ENCODE results near the gene PROX2. TPM values are rescaled to one million over a fixed set of nuclear protein-coding genes. Genes with fewer than 3 reads are reported as not detected.

The PROX2 gene
- total and polyA plus RNA-seq, 2 experiments from 2014 or later, result 0.05 TPM; not detected in 1

DNA sequence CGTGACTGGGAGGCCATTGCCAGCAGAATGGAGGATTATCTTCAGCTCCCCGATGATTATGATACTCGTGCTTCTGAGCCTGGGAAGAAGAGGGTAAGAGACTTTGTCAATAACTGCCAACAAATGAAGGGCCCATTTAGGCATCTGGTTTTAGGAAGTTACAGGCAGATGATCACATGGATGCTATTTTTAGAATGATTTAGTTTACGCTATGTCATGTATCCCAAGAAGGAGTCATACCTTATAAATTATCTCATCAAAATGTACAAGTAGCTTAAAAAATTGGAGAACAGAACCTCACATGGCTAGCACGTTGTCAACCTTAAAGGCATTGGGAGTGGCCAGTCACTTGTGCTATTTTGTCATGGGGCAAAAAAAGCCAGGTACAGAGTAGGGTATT is 46.7 kb downstream of the PROX2 start:
- H3F3A ChIP-seq (ENCODE audit: insufficient read depth), result peaks cover 6% of the 10 kb centered on the region
- peaks cover 8% of the 10 kb centered on the region for H3K79me2 ChIP-seq (ENCODE audit: insufficient read depth)
- 20 to 22% methylated on average over 5 of the region's 5 CpGs for WGBS, 2 experiments (ENCODE audit: low coverage in 1 of 2, low lambda C conversion rate in 2 of 2, missing lambda C conversion rate in 2 of 2)
- no peaks in the 10 kb centered on the region for H3K27me3 ChIP-seq (replicated peaks; ENCODE audit: insufficient read depth)
- no peaks in the 10 kb centered on the region; the same call in 1 of the 2 replicates for H4K20me1 ChIP-seq (ENCODE audit: insufficient read depth)
- H3K36me3 ChIP-seq (ENCODE audit: low read depth), result peaks cover 30% of the 10 kb centered on the region
- no peak overlapping the region for H3K9ac ChIP-seq
- peaks cover 14% of the 10 kb centered on the region for H3K4me1 ChIP-seq (ENCODE audit: insufficient read depth)
- peak; percentile 35 for DNase-seq
- no peaks in the 10 kb centered on the region for H3K9me3 ChIP-seq (ENCODE audit: low read depth)
- no peak overlapping the region for H2AFZ ChIP-seq
- H3K4me2 ChIP-seq (ENCODE audit: unreplicated experiment), result no peak overlapping the region
- no peak overlapping the region for H3K4me3 ChIP-seq
- H3K27ac ChIP-seq, result no peak overlapping the region
- TF ChIP-seq EZH2phosphoT487 (IDR thresholded peaks at IDR 0.05; ENCODE audit: insufficient read depth, low read depth) (no peak), EZH2 (IDR thresholded peaks at IDR 0.05; ENCODE audit: insufficient read depth, poor library complexity, severe bottlenecking) (no peak)
- no peaks in the 10 kb centered on the region for H3K9me2 ChIP-seq (ENCODE audit: insufficient read depth)
- in situ Hi-C loops (cut with MboI), result no loop called here

DNA sequence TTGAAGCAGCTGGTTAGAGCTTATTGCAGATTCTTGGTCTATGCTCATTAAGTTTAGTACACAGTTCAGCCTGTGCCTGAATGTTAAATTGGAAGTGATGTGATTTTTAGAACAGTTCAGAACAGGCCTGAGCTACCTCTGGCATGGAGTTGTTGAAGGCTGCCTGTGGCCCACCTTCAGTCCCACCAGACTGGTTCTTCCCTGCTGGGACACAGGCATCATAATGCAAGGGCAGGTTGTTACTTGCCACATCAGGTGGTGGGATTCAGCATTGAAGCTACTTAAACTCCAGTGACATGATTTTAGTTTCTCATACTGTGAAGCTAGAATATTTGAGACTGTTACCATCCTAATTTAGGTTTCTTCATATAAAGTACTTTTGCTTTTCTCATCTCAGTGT is 49.4 kb downstream of the PROX2 start:
- in situ Hi-C loops (cut with MboI), result no loop called here

More for the DNA sequence above, 49.4 kb downstream of the PROX2 start:
- Histone ChIP-seq H3K9ac (no peak overlapping the region), H3K9me3 (ENCODE audit: low read depth) (no peaks in the 10 kb centered on the region), H4K20me1 (ENCODE audit: insufficient read depth) (no peaks in the 10 kb centered on the region; the same call in 1 of the 2 replicates), H3K36me3 (ENCODE audit: low read depth) (peaks cover 36% of the 10 kb centered on the region), H3K4me2 (ENCODE audit: unreplicated experiment) (no peak overlapping the region), H3K79me2 (ENCODE audit: insufficient read depth) (peaks cover 8% of the 10 kb centered on the region), H3K27me3 (replicated peaks; ENCODE audit: insufficient read depth) (no peaks in the 10 kb centered on the region), H3K27ac (no peak overlapping the region), H3K4me1 (ENCODE audit: insufficient read depth) (peaks cover 14% of the 10 kb centered on the region), H3K9me2 (ENCODE audit: insufficient read depth) (no peaks in the 10 kb centered on the region), H3K4me3 (no peak overlapping the region), H3F3A (ENCODE audit: insufficient read depth) (peaks cover 6% of the 10 kb centered on the region), H2AFZ (no peak overlapping the region)
- no peak for DNase-seq
- TF ChIP-seq EZH2phosphoT487 (IDR thresholded peaks at IDR 0.05; ENCODE audit: insufficient read depth, low read depth) (no peak), EZH2 (IDR thresholded peaks at IDR 0.05; ENCODE audit: insufficient read depth, poor library complexity, severe bottlenecking) (no peak)

Other genes with a start within 250 kb of the PROX2 start
- 21.0 and 25.6 TPM in 2 replicates for gene AREL1, start 163.1 kb downstream of the PROX2 start, total RNA-seq (2014; rRNA removed; shearing (Covaris generic))
- gene AREL1, start 163.1 kb downstream of the PROX2 start, polyA plus RNA-seq (2016; fragmentation: Nextera tagmentation; extraction: Ambion mirVana), result 12.9 and 14.2 TPM in 2 replicates
- 28.7 and 39.2 TPM in 2 replicates for gene FCF1, start 163.0 kb downstream of the PROX2 start, total RNA-seq (2014; rRNA removed; shearing (Covaris generic))
- 24.3 and 26.0 TPM in 2 replicates for gene FCF1, start 163.0 kb downstream of the PROX2 start, polyA plus RNA-seq (2016; fragmentation: Nextera tagmentation; extraction: Ambion mirVana)
- 19.3 and 40.0 TPM in 2 replicates for gene YLPM1, start 112.8 kb downstream of the PROX2 start, total RNA-seq (2014; rRNA removed; shearing (Covaris generic))
- 15.9 and 16.8 TPM in 2 replicates for gene YLPM1, start 112.8 kb downstream of the PROX2 start, polyA plus RNA-seq (2016; fragmentation: Nextera tagmentation; extraction: Ambion mirVana)
- 60.8 and 88.1 TPM in 2 replicates for gene DLST, start 5.8 kb upstream of the PROX2 start, total RNA-seq (2014; rRNA removed; shearing (Covaris generic))
- 11.8 and 12.4 TPM in 2 replicates for gene DLST, start 5.8 kb upstream of the PROX2 start, polyA plus RNA-seq (2016; fragmentation: Nextera tagmentation; extraction: Ambion mirVana)
- 0.38 and 1.4 TPM in 2 replicates for gene RPS6KL1, start 47.1 kb upstream of the PROX2 start, total RNA-seq (2014; rRNA removed; shearing (Covaris generic))
- 0.23 TPM in 1 of 2 replicates, not detected in the other for gene RPS6KL1, start 47.1 kb upstream of the PROX2 start, polyA plus RNA-seq (2016; fragmentation: Nextera tagmentation; extraction: Ambion mirVana)
- gene PGF, start 79.5 kb upstream of the PROX2 start, total RNA-seq (2014; rRNA removed; shearing (Covaris generic)), result 1.5 and 1.8 TPM in 2 replicates
- 1.1 and 2.1 TPM in 2 replicates for gene PGF, start 79.5 kb upstream of the PROX2 start, polyA plus RNA-seq (2016; fragmentation: Nextera tagmentation; extraction: Ambion mirVana)
- gene EIF2B2, start 126.8 kb upstream of the PROX2 start, total RNA-seq (2014; rRNA removed; shearing (Covaris generic)), result 18.6 and 40.6 TPM in 2 replicates
- gene EIF2B2, start 126.8 kb upstream of the PROX2 start, polyA plus RNA-seq (2016; fragmentation: Nextera tagmentation; extraction: Ambion mirVana), result 50.2 and 55.0 TPM in 2 replicates
- 12.3 and 19.9 TPM in 2 replicates for gene MLH3, start 175.3 kb upstream of the PROX2 start, total RNA-seq (2014; rRNA removed; shearing (Covaris generic))
- 7.3 and 10.8 TPM in 2 replicates for gene MLH3, start 175.3 kb upstream of the PROX2 start, polyA plus RNA-seq (2016; fragmentation: Nextera tagmentation; extraction: Ambion mirVana)
- gene ACYP1, start 187.9 kb upstream of the PROX2 start, total RNA-seq (2014; rRNA removed; shearing (Covaris generic)), result 5.7 and 7.3 TPM in 2 replicates
- 18.0 and 19.3 TPM in 2 replicates for gene ACYP1, start 187.9 kb upstream of the PROX2 start, polyA plus RNA-seq (2016; fragmentation: Nextera tagmentation; extraction: Ambion mirVana)
- 2.8 and 5.3 TPM in 2 replicates for gene ZC2HC1C, start 193.5 kb upstream of the PROX2 start, total RNA-seq (2014; rRNA removed; shearing (Covaris generic))
- 1.0 TPM in 2 replicates for gene ZC2HC1C, start 193.5 kb upstream of the PROX2 start, polyA plus RNA-seq (2016; fragmentation: Nextera tagmentation; extraction: Ambion mirVana)

All from GM23248 (cell line).